Subcutaneous abdominal adipose tissue (tissue), 5 donors: Measurements from ENCODE around the gene H1-8.
A peak's percentile ranks its signal among the peaks of the same experiment; 100 is the strongest.

Experiments used
- H3K27ac ChIP-seq: one replicate; pipeline ENCODE4 v1.7.0; 2013; ENCODE audit warnings: low read depth, mild to moderate bottlenecking, inconsistent platforms, low read length, moderate library complexity
- H3K27me3 ChIP-seq, 5 donors: one replicate each; pipeline ENCODE4 v1.7.0; 2013; ENCODE audit warnings: low read length in 5 of 5, inconsistent platforms in 1 of 5; ENCODE audit not compliant: control insufficient read depth in 5 of 5, insufficient read depth in 4 of 5
- H3K36me3 ChIP-seq, 5 donors: one replicate each; pipeline ENCODE4 v1.7.0; 2013; ENCODE audit warnings: low read length in 5 of 5; ENCODE audit not compliant: control insufficient read depth in 5 of 5, insufficient read depth in 5 of 5
- H3K4me1 ChIP-seq, 5 donors: one replicate each; pipeline ENCODE4 v1.7.0; 2013; ENCODE audit warnings: low read length in 5 of 5, mild to moderate bottlenecking in 3 of 5, moderate library complexity in 1 of 5; ENCODE audit not compliant: control insufficient read depth in 5 of 5, insufficient read depth in 5 of 5
- H3K4me3 ChIP-seq, 5 donors: one replicate each; pipeline ENCODE4 v1.7.0; 2013; ENCODE audit warnings: low read length in 5 of 5, low read depth in 1 of 5
- H3K9ac ChIP-seq, 5 donors: one replicate each; pipeline ENCODE4 v1.7.0; 2013; ENCODE audit warnings: low read length in 5 of 5, mild to moderate bottlenecking in 4 of 5, moderate library complexity in 3 of 5
- H3K9me3 ChIP-seq, 5 donors: one replicate each; pipeline ENCODE4 v1.7.0; 2013; ENCODE audit warnings: low read length in 5 of 5; ENCODE audit not compliant: control insufficient read depth in 5 of 5
- donor health status: healthy.
- donor health status: healthy.
- donor health status: healthy.
- donor health status: healthy.
- donor health status: healthy.

The H1-8 gene

GRCh38 chr3:129586746-129587430, 43.9 kb downstream of the H1-8 start:
- H3K27me3 ChIP-seq = no peaks in the 10 kb centered on the region
- peaks cover 17 to 84% (median 71%) of the 10 kb centered on the region in 5 donors for H3K4me1 ChIP-seq
- peak overlapping the region in 3 of 5 donors; percentile 14 to 55 (median 48) for H3K9ac ChIP-seq
- H3K36me3 ChIP-seq = peaks cover 0 to 76% (median 71%) of the 10 kb centered on the region in 5 donors
- H3K9me3 ChIP-seq = no peaks in the 10 kb centered on the region
- peak overlapping the region; percentile 81 for H3K27ac ChIP-seq
- no peak overlapping the region for H3K4me3 ChIP-seq

DNA sequence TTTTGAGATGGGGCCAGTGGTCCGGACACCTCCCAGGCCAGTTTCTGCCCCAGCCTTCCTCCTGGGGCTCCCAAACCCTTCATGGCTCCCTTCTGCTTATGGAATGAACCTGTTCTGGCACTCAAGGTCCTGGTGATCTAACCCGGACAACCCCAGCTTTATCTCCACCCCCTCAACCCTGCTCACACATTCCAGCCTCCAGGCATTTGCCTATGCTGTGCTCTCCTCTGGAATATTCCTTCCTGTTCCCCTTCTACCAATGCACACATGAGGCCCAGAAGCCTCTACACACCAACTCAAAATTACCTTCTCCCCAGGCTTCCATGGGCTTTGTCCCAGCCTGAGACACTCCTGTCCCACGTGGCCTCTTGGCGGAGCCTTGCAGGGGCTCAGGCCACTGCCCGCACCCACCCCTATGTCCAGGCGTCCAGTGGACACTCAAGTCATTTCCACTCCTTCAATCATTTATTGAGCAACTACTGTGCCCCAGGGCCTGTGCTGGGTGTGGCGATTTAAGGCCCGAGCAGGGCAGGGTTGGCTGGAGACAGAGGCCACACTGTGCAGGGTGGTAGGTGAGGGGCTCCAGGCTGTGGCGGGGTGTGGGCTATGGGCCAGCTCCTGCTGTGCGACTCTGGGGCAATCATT, 44.7 kb downstream of the H1-8 start:
- Histone ChIP-seq H3K4me1 (peaks cover 19 to 85% (median 79%) of the 10 kb centered on the region in 5 donors), H3K36me3 (peaks cover 0 to 68% (median 63%) of the 10 kb centered on the region in 5 donors), H3K9ac (peak overlapping the region in 3 of 5 donors; percentile 2 to 55 (median 48)), H3K4me3 (no peak overlapping the region), H3K9me3 (no peaks in the 10 kb centered on the region), H3K27ac (peak overlapping the region; percentile 81), H3K27me3 (no peaks in the 10 kb centered on the region)

- H3K27me3 ChIP-seq = no peaks in the 10 kb centered on the region
- no peaks in the 10 kb centered on the region for H3K9me3 ChIP-seq
- peaks cover 36 to 98% (median 94%) of the 10 kb centered on the region in 5 donors for H3K4me1 ChIP-seq
- H3K4me3 ChIP-seq = peak overlapping the region in 2 of 5 donors; percentile 39 to 47
- peaks cover 0 to 46% (median 43%) of the 10 kb centered on the region in 5 donors for H3K36me3 ChIP-seq
- peak overlapping the region; percentile 97 for H3K27ac ChIP-seq
- H3K9ac ChIP-seq = peak overlapping the region in 2 of 5 donors; percentile 1 to 12
These were observed 47.2 kb downstream of the H1-8 start for GRCh38 chr3:129590215-129590614.

DNA sequence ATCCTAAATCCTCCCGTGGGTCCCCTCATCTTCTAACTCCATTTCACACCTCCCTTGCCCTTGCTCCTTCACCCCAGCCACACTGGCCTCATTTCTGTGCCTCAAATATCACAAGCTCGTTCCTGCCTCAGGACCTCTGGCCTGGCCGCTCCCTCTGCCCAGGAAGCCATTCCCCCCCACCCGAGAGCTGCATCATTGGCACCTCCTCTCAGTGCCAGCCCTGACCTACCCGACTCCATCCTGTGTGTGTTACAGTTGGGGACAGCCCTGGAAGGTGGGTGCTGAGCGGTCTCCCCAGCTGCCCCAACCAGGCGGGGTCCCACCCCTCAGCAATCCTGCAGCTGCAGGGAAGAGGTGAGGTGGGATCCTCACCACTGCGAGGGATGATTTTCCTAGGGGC, 49.0 kb downstream of the H1-8 start:
- H3K4me3 ChIP-seq = peak overlapping the region in 2 of 5 donors; percentile 34 to 44

GRCh38 chr3:129592381-129593131, 49.6 kb downstream of the H1-8 start:
- Histone ChIP-seq H3K9ac (peak overlapping the region; percentile 35 to 69 (median 42)), H3K4me3 (peak overlapping the region in 4 of 5 donors; percentile 17 to 44 (median 39)), H3K27ac (peak overlapping the region; percentile 97), H3K36me3 (peaks cover 0 to 23% (median 21%) of the 10 kb centered on the region in 5 donors), H3K9me3 (no peaks in the 10 kb centered on the region), H3K27me3 (no peaks in the 10 kb centered on the region), H3K4me1 (peaks cover 46 to 99% (median 99%) of the 10 kb centered on the region in 5 donors)

More for the DNA sequence above, 49.0 kb downstream of the H1-8 start:
- no peaks in the 10 kb centered on the region for H3K9me3 ChIP-seq
- H3K9ac ChIP-seq = peak overlapping the region; percentile 12 to 53 (median 35)
- H3K27ac ChIP-seq = peak overlapping the region; percentile 97
- H3K4me1 ChIP-seq = peaks cover 48 to 99% (median 99%) of the 10 kb centered on the region in 5 donors
- peaks cover 0 to 29% (median 26%) of the 10 kb centered on the region in 5 donors for H3K36me3 ChIP-seq
- H3K27me3 ChIP-seq = no peaks in the 10 kb centered on the region

GRCh38 chr3:129593230-129593594, 50.2 kb downstream of the H1-8 start:
- Histone ChIP-seq H3K4me3 (peak overlapping the region in 4 of 5 donors; percentile 9 to 52 (median 24)), H3K9me3 (no peaks in the 10 kb centered on the region), H3K9ac (peak overlapping the region; percentile 40 to 69 (median 59)), H3K27ac (peak overlapping the region; percentile 97), H3K27me3 (no peaks in the 10 kb centered on the region), H3K4me1 (peaks cover 50 to 99% (median 99%) of the 10 kb centered on the region in 5 donors), H3K36me3 (peaks cover 0 to 19% (median 15%) of the 10 kb centered on the region in 5 donors)

GRCh38 chr3:129593595-129594339, 50.8 kb downstream of the H1-8 start:
- H3K27ac ChIP-seq = peak overlapping the region; percentile 97
- H3K9ac ChIP-seq = peak overlapping the region in 3 of 5 donors; percentile 59 to 69 (median 64)
- H3K9me3 ChIP-seq = no peaks in the 10 kb centered on the region
- H3K4me3 ChIP-seq = peak overlapping the region; percentile 11 to 52 (median 22)
- H3K36me3 ChIP-seq = peaks cover 0 to 15% (median 9%) of the 10 kb centered on the region in 5 donors
- peaks cover 51 to 99% (median 99%) of the 10 kb centered on the region in 5 donors for H3K4me1 ChIP-seq
- H3K27me3 ChIP-seq = no peaks in the 10 kb centered on the region

- H3K9me3 ChIP-seq = no peaks in the 10 kb centered on the region
- peaks cover 0 to 13% (median 7%) of the 10 kb centered on the region in 5 donors for H3K36me3 ChIP-seq
- peaks cover 55 to 100% (median 99%) of the 10 kb centered on the region in 5 donors for H3K4me1 ChIP-seq
- H3K9ac ChIP-seq = peak overlapping the region in 1 of 5 donors; percentile 49
- H3K27me3 ChIP-seq = no peaks in the 10 kb centered on the region
- peak overlapping the region; percentile 97 for H3K27ac ChIP-seq
- peak overlapping the region in 3 of 5 donors; percentile 11 to 22 (median 18) for H3K4me3 ChIP-seq
These were observed 51.4 kb downstream of the H1-8 start for GRCh38 chr3:129594409-129594808.

- peaks cover 55 to 100% (median 99%) of the 10 kb centered on the region in 5 donors for H3K4me1 ChIP-seq
- peak overlapping the region in 3 of 5 donors; percentile 38 to 83 (median 76) for H3K9ac ChIP-seq
- peak overlapping the region; percentile 97 for H3K27ac ChIP-seq
- no peaks in the 10 kb centered on the region for H3K9me3 ChIP-seq
- no peaks in the 10 kb centered on the region for H3K27me3 ChIP-seq
- H3K4me3 ChIP-seq = peak overlapping the region in 2 of 5 donors; percentile 20 to 54
- peaks cover 0 to 10% (median 7%) of the 10 kb centered on the region in 5 donors for H3K36me3 ChIP-seq
These were observed 52.0 kb downstream of the H1-8 start for GRCh38 chr3:129594907-129595390.
